Aorta (tissue), 5 donors: Measurements from ENCODE around the gene PIEZO2. TPM values are rescaled to one million over a fixed set of nuclear protein-coding genes. Genes with fewer than 3 reads are reported as not detected.

Experiments
- ATAC-seq: fragments of 200-7000 bp; cut with Tn5 transposase; one replicate; pipeline ENCODE4 v1.9.1; 2022; ENCODE audit warnings: moderate library complexity; ENCODE audit not compliant: low FRiP score
- DNase-seq, 2 donors: peaks; one replicate each; pipeline ENCODE4 v3.0.0-alpha.2; 2020
- H3K27ac ChIP-seq, 2 donors: one replicate each; pipeline ENCODE4 v1.5.1; 2013; ENCODE audit warnings: low read length in 2 of 2, mild to moderate bottlenecking in 2 of 2, moderate library complexity in 2 of 2, control low read depth in 1 of 2, inconsistent platforms in 1 of 2, low read depth in 1 of 2
- H3K27me3 ChIP-seq, 2 donors: one replicate each; pipeline ENCODE4 v1.6.1; 2013; ENCODE audit warnings: control low read depth in 1 of 2, low read length in 1 of 2, mild to moderate bottlenecking in 1 of 2, moderate library complexity in 1 of 2; ENCODE audit not compliant: insufficient read depth in 2 of 2, control insufficient read depth in 1 of 2
- H3K36me3 ChIP-seq, 2 donors: one replicate each; pipeline ENCODE4 v1.6.1; 2013; ENCODE audit warnings: control low read depth in 1 of 2, low read length in 1 of 2, mild to moderate bottlenecking in 1 of 2; ENCODE audit not compliant: insufficient read depth in 2 of 2, control insufficient read depth in 1 of 2
- H3K4me1 ChIP-seq, 2 donors: one replicate each; pipeline ENCODE4 v1.6.1; 2013; ENCODE audit warnings: low read length in 2 of 2, control low read depth in 1 of 2, mild to moderate bottlenecking in 1 of 2, moderate library complexity in 1 of 2; ENCODE audit not compliant: insufficient read depth in 2 of 2, control insufficient read depth in 1 of 2
- H3K4me3 ChIP-seq, 2 donors: one replicate each; pipeline ENCODE4 v1.5.1; 2013; ENCODE audit warnings: low read length in 2 of 2, control low read depth in 1 of 2, mild to moderate bottlenecking in 1 of 2
- H3K9me3 ChIP-seq: one replicate; pipeline ENCODE4 v1.6.1; 2013; ENCODE audit warnings: mild to moderate bottlenecking, low read length; ENCODE audit not compliant: control insufficient read depth
- WGBS, 2 donors: extraction: QIAGEN DNeasy Blood & Tissue Kit; methylation state at CpG; one replicate each; pipeline ENCODE4 v1.1.7; 2013; 5-methylcytosine and 5-hydroxymethylcytosine counted together
- intact Hi-C, 2 donors: fragments of 100-400 bp; cut with DNase I; formaldehyde crosslinking; loops; one replicate each; pipeline versions ENCODE4 v1.14.2 to v1.15.0; 2022
- polyA plus RNA-seq, 2 donors: library from polyadenylated mRNA; stranded (reverse); fragments of 200-250 nt; gene quantifications; one replicate each; pipeline ENCODE4 v1.2.3, GENCODE V29; 2013
- total RNA-seq, 2 donors: library from RNA; stranded (reverse); fragmentation: NEBNext Ultra II Directional; extraction: Animal tissue kit (Norgen Biotek cat#: 25700); gene quantifications; one replicate each; pipeline ENCODE4 v1.2.1, GENCODE V29; 2021
- donor health status: healthy with polysubstance abuse.
- donor health status: Bipolar disorder and iron deficiency.
- donor health status: DM: no; HTN: no; CAD: no.
- donor health status: DM: no; HTN: no; CAD: no.
- donor health status: DM: yes; HTN: yes; CAD: no.

PIEZO2 gene
- total and polyA plus RNA-seq, 4 donors: 0.50 to 8.8 (median 1.6) TPM

DNA sequence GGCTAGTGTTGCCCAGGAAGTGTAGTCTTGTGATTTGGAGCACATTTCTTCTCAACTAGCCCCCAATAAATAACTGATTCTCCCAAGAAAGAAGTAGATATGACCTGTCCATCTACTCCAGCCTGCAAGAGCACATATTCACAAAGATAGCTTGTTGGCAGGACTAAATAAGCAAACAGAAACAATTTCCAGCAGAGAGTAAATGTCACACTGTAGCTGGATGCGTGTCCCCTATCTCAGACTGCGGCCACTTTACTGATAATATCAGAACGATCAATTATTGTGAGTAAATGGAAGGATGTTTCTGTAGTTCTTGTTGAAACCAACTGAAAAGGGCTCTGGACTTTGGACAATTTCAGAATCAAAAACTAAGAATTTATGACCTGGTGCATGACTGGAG is 97.9 kb downstream of the PIEZO2 start:
- no peak for DNase-seq
- ATAC-seq: no peak
- 91 to 93% methylated on average over 3 of the region's 3 CpGs for WGBS, 2 donors

DNA sequence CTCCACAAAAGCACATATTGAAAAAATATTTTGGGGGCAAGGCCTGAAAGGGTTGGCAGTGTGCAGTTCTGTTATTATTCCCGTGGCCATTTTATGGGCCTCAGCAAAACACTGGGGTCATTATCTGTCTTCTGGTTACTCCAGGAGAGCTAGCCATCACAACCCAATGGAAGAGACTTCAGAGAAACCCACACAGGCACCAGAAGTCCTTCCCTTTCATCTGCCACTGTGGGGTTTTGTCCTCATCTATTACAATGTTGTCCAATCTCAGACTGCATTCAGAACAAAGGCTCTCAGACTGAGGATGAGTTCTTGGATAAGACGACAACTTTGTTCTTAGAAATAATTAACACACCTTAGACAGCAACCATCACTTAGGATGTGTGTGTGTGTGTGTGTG is 98.4 kb downstream of the PIEZO2 start:
- no peaks in the 10 kb centered on the region for H3K4me1 ChIP-seq
- intact Hi-C loops: no loop called here
- H3K4me3 ChIP-seq: no peak overlapping the region
- no peaks in the 10 kb centered on the region for H3K27me3 ChIP-seq
- no peak for DNase-seq
- H3K36me3 ChIP-seq: no peaks in the 10 kb centered on the region
- H3K9me3 ChIP-seq: no peaks in the 10 kb centered on the region
- H3K27ac ChIP-seq: no peak overlapping the region
- ATAC-seq: no peak
- WGBS, 2 donors: 96 to 100% methylated on average over 2 of the region's 2 CpGs

More for the DNA sequence above, 97.9 kb downstream of the PIEZO2 start:
- Histone ChIP-seq H3K9me3 (no peaks in the 10 kb centered on the region), H3K36me3 (no peaks in the 10 kb centered on the region), H3K27ac (no peak overlapping the region), H3K27me3 (no peaks in the 10 kb centered on the region), H3K4me1 (no peaks in the 10 kb centered on the region), H3K4me3 (no peak overlapping the region)
- intact Hi-C loops: no loop called here

DNA sequence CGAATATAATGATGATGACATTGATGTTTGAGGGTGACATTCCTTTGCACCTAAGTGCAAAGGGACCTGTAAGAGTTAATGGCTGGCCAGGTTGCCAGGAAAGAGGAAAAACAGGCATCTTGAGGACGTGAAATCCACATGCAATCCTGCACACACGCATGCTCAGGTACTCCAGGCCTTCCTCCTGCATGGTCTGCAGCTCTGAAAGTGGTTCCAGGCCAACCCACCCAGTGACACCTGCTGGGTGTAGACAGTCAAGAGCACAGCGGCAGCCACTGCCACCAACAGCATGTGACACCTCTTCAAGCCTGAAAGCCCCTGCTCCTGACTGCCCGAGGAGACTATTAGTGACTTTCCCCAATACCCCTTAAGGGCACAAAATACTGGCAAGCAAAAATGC is 101.6 kb downstream of the PIEZO2 start:
- H3K27ac ChIP-seq: no peak overlapping the region
- no peak for ATAC-seq
- no peaks in the 10 kb centered on the region for H3K4me1 ChIP-seq
- intact Hi-C loops: no loop called here
- H3K9me3 ChIP-seq: no peaks in the 10 kb centered on the region
- H3K4me3 ChIP-seq: no peak overlapping the region
- no peak for DNase-seq
- H3K27me3 ChIP-seq: no peaks in the 10 kb centered on the region
- WGBS, 2 donors: 93 to 95% methylated on average over 5 of the region's 5 CpGs
- H3K36me3 ChIP-seq: no peaks in the 10 kb centered on the region

DNA sequence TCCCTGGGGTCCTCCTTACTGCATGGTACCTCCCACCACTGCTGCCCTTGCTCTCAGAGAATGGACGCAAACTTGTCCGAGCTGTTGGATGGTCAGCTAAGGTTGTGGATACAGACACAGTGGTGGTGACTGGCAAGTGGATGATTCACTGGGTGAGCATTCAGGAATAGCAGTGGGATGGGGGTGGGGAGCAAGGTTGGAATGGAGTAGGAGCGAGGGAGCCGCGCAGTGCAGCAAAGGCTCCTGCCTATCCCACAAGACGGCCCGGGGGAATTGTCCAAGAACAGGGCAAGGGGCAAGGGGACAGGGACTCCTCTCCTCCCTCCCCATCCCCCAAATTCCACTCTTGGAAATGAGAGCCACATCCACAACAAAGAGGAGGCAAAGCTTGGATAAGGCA is 102.2 kb downstream of the PIEZO2 start:
- ATAC-seq: no peak
- Histone ChIP-seq H3K27me3 (no peaks in the 10 kb centered on the region), H3K27ac (no peak overlapping the region), H3K4me1 (no peaks in the 10 kb centered on the region), H3K36me3 (no peaks in the 10 kb centered on the region), H3K9me3 (no peaks in the 10 kb centered on the region), H3K4me3 (no peak overlapping the region)
- DNase-seq: no peak
- intact Hi-C loops: no loop called here
- 87 to 93% methylated on average over 7 of the region's 7 CpGs for WGBS, 2 donors

DNA sequence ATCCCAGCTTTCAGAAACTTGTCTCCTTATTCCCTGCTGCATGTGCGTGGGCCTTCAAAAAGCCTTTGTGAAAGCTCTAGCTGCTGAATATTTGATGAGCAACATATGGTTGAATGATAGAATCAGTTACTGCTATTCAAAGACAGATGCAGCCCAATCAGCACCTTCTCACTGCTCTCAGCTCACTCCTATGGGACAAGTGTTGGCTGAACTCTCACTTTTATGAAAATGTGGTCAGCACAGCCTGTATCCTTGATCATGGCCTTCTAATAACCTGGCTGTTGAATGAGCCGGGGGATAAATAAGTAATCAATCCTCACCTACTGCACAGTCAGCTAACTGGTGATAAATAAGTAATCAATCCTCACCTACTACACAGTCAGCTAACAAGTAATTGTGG is 103.2 kb downstream of the PIEZO2 start:
- Histone ChIP-seq H3K4me3 (no peak overlapping the region), H3K27ac (no peak overlapping the region), H3K27me3 (no peaks in the 10 kb centered on the region), H3K4me1 (no peaks in the 10 kb centered on the region), H3K9me3 (no peaks in the 10 kb centered on the region), H3K36me3 (no peaks in the 10 kb centered on the region)
- ATAC-seq: no peak
- 98% methylated on average over 2 of the region's 2 CpGs for WGBS, 2 donors
- intact Hi-C loops: no loop called here
- DNase-seq: no peak

DNA sequence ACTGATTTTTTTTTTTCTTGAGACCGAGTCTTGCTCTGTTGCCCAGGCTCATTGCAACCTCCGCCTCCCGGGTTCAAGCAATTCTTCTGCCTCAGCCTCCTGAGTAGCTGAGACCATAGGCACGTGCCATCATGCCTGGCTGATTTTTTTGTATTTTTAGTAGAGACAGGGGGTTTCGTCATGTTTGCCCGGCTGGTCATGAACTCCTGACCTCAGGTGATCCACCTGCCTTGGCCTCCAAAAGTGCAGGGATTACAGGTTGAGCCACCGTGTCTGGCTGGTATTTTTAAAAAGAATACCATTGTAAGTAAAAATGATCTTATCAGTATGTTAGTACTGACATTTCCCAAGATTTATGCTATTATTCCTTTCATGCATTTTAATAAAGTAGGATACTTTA is 105.7 kb downstream of the PIEZO2 start:
- Histone ChIP-seq H3K4me1 (no peaks in the 10 kb centered on the region), H3K36me3 (no peaks in the 10 kb centered on the region), H3K27me3 (no peaks in the 10 kb centered on the region), H3K27ac (no peak overlapping the region), H3K9me3 (no peaks in the 10 kb centered on the region), H3K4me3 (no peak overlapping the region)
- intact Hi-C loops: loop anchor here (5.0 kb wide), 2 partner anchors 191 to 509 kb away; no protein-coding TSS in a partner anchor
- WGBS, 2 donors: 91 to 93% methylated on average over 7 of the region's 7 CpGs
- DNase-seq (no peak), ATAC-seq (no peak)

DNA sequence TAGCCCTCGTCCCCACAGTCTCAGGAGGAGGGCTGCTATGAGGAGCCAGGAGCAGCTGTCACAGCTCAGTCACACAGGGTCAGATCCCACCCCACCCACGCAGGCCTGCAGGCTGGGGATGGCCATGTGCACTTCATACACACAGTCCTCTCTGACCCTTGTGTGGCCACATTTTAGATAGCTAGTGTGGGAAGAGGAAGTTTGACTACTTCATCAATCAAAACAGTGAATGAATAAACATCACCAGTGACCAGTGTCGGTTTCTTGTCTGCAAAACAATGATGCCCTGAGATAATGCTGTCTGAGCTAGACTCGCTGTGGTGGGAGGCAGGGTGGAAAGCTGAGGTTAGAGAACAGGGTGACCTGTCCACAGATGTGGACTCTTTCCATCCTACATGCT is 107.1 kb downstream of the PIEZO2 start:
- Histone ChIP-seq H3K9me3 (no peaks in the 10 kb centered on the region), H3K36me3 (no peaks in the 10 kb centered on the region), H3K27ac (no peak overlapping the region), H3K4me1 (no peaks in the 10 kb centered on the region), H3K27me3 (no peaks in the 10 kb centered on the region), H3K4me3 (no peak overlapping the region)
- ATAC-seq: no peak
- DNase-seq: no peak
- intact Hi-C loops: loop anchor here (5.0 kb wide), 2 partner anchors 190 to 510 kb away; no protein-coding TSS in a partner anchor
- 79 to 83% methylated on average over 4 of the region's 4 CpGs for WGBS, 2 donors

DNA sequence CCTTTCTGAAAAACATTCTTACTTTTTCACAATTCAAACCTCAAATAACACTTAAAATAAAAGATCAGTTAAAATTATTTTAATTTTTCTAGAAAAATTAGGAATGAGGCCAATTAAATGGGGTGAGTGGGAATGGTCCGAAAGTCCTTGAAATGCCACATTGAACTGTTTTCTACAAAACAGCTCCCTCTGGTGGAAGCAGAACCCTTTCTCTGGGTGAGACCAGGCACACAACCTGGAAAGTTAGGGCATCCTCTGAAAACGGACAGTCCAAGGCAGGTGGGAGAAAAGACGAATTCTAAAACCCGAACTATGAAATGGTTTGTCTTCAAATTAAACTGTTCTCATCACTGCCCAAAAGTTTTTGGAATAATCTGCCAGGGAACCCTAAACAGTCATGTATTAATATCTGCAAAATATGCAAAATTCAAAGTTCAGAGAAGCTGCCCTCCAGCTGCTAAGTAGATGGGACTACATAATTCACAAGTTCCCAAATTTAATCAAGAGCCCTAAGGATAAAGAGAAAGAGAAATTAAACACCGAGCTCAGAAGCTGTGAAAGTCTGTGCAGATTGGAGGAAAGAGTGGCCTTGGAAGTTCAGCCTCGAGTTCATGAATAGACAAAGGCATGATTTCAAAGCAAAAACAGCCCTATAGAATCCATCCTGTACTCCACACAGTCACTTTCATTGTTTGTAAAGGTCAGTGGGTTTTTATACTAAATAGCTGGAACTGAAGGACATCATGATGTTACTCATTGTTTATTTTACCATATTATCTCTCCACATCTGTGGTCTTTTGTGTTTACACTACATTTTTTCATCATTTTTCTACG is 108.3 kb downstream of the PIEZO2 start:
- DNase-seq (no peak), ATAC-seq (peak; percentile 69)
- Histone ChIP-seq H3K4me1 (no peaks in the 10 kb centered on the region), H3K4me3 (no peak overlapping the region), H3K9me3 (no peaks in the 10 kb centered on the region), H3K27ac (no peak overlapping the region), H3K27me3 (no peaks in the 10 kb centered on the region), H3K36me3 (no peaks in the 10 kb centered on the region)
- intact Hi-C loops: loop anchor here (2.0 to 5.0 kb wide), 3 partner anchors 188 to 511 kb away; no protein-coding TSS in a partner anchor
- WGBS, 2 donors: 48 to 53% methylated on average over 7 of the region's 7 CpGs

DNA sequence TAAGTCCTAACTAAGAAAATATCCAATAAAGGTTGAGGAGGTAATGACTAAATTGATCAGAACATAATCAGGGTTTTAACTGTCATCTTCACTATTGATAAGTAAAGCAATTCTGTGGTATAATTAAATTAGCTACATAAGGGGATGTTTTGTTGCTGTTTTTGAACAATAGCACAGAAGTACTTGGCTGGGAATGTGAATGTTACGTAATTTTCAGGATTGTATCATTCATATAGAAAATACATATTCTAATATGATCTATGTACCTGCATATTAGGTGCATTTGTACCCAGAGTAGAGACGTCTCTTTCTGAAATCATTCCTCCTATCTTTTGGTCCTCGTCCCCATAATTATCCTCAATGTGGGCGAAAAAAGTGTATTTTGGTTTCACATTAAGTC is 109.0 kb downstream of the PIEZO2 start:
- Histone ChIP-seq H3K36me3 (no peaks in the 10 kb centered on the region), H3K9me3 (no peaks in the 10 kb centered on the region), H3K4me1 (no peaks in the 10 kb centered on the region), H3K27me3 (no peaks in the 10 kb centered on the region), H3K4me3 (no peak overlapping the region), H3K27ac (no peak overlapping the region)
- 45 to 66% methylated on average over 4 of the region's 4 CpGs for WGBS, 2 donors
- DNase-seq: no peak
- intact Hi-C loops: loop anchor here (2.0 to 5.0 kb wide), 3 partner anchors 188 to 512 kb away; no protein-coding TSS in a partner anchor
- ATAC-seq: no peak
